H9 (cell line): ENCODE results near the gene ZNF860. TPM values are rescaled to one million over a fixed set of nuclear protein-coding genes. Genes with fewer than 3 reads are reported as not detected.

Experiments used
- DNase-seq: peaks from one replicate; pipeline ENCODE4 v3.0.0-alpha.2; 2017
- H2AFZ ChIP-seq: one replicate; pipeline ENCODE4 v1.6.1; 2013; ENCODE audit warnings: mild to moderate bottlenecking, low read length, control low read depth, moderate library complexity
- H2AK5ac ChIP-seq: 2 replicates; pipeline ENCODE4 v1.6.1; 2013; ENCODE audit warnings: low read length, control low read depth, mixed read lengths; ENCODE audit not compliant: insufficient read length
- H2BK120ac ChIP-seq: one replicate; pipeline ENCODE4 v1.6.1; 2013; ENCODE audit warnings: low read depth, mild to moderate bottlenecking, low read length, control low read depth, inconsistent platforms; ENCODE audit not compliant: poor library complexity, severe bottlenecking
- H2BK12ac ChIP-seq: 2 replicates; pipeline ENCODE4 v1.6.1; 2013; ENCODE audit warnings: low read length, control low read depth, mixed read lengths, low read depth; ENCODE audit not compliant: insufficient read length
- H2BK15ac ChIP-seq: 2 replicates; pipeline ENCODE4 v1.6.1; 2013; ENCODE audit warnings: low read depth, low read length, control low read depth
- H2BK20ac ChIP-seq: one replicate; pipeline ENCODE4 v1.6.1; 2013; ENCODE audit warnings: low read depth, mild to moderate bottlenecking, low read length, control low read depth, inconsistent platforms; ENCODE audit not compliant: poor library complexity, severe bottlenecking
- H2BK5ac ChIP-seq: 2 replicates; pipeline ENCODE4 v1.6.1; 2013; ENCODE audit warnings: low read length, control low read depth, mixed read lengths; ENCODE audit not compliant: insufficient read length
- H3K14ac ChIP-seq: 2 replicates; pipeline ENCODE4 v1.6.1; 2013; ENCODE audit warnings: low read length, control low read depth; ENCODE audit not compliant: insufficient read depth
- H3K18ac ChIP-seq: 2 replicates; pipeline ENCODE4 v1.6.1; 2013; ENCODE audit warnings: low read depth, mild to moderate bottlenecking, mixed read lengths, low read length, control low read depth; ENCODE audit not compliant: insufficient read length
- H3K23ac ChIP-seq: 2 replicates; pipeline ENCODE4 v1.6.1; 2013; ENCODE audit warnings: low read length, control low read depth, mixed read lengths, low read depth; ENCODE audit not compliant: insufficient read length
- H3K23me2 ChIP-seq: 2 replicates; pipeline ENCODE4 v1.6.1; 2013; ENCODE audit warnings: low read depth, mild to moderate bottlenecking, mixed read lengths, low read length, control low read depth; ENCODE audit not compliant: insufficient read length, poor library complexity, severe bottlenecking
- H3K27ac ChIP-seq: 2 replicates; pipeline ENCODE4 v1.5.1; 2013; ENCODE audit warnings: low read length, control low read depth, mixed read lengths, low read depth; ENCODE audit not compliant: insufficient read length
- H3K27me3 ChIP-seq: 2 replicates; pipeline ENCODE4 v1.6.1; 2013; ENCODE audit warnings: low read length, control low read depth, inconsistent platforms; ENCODE audit not compliant: insufficient read depth
- H3K4ac ChIP-seq: 2 replicates; pipeline ENCODE4 v1.6.1; 2013; ENCODE audit warnings: low read depth, mild to moderate bottlenecking, control low read depth, inconsistent platforms, low read length, moderate library complexity
- H3K4me1 ChIP-seq: 2 replicates; pipeline ENCODE4 v1.6.1; 2013; ENCODE audit warnings: low read length, control low read depth, inconsistent platforms; ENCODE audit not compliant: insufficient read depth
- H3K4me2 ChIP-seq: 2 replicates; pipeline ENCODE4 v1.6.1; 2013; ENCODE audit warnings: low read length, control low read depth, mixed read lengths; ENCODE audit not compliant: insufficient read length, insufficient read depth
- H3K56ac ChIP-seq: 2 replicates; pipeline ENCODE4 v1.6.1; 2013; ENCODE audit warnings: low read depth, mild to moderate bottlenecking, mixed read lengths, low read length, control low read depth; ENCODE audit not compliant: insufficient read length
- H3K79me1 ChIP-seq: 2 replicates; pipeline ENCODE4 v1.6.1; 2013; ENCODE audit warnings: low read depth, mild to moderate bottlenecking, moderate library complexity, low read length, control low read depth, inconsistent platforms; ENCODE audit not compliant: insufficient read depth, poor library complexity, severe bottlenecking
- H3K79me2 ChIP-seq: 2 replicates; pipeline ENCODE4 v1.6.1; 2013; ENCODE audit warnings: low read length, control low read depth, inconsistent platforms; ENCODE audit not compliant: insufficient read depth
- H3K9ac ChIP-seq: 2 replicates; pipeline ENCODE4 v1.6.1; 2013; ENCODE audit warnings: low read length, control low read depth, mixed read lengths; ENCODE audit not compliant: insufficient read length; ENCODE audit errors: extremely low read depth
- H3K9me3 ChIP-seq: one replicate; pipeline ENCODE4 v1.6.1; 2013; ENCODE audit warnings: low read depth, low read length, inconsistent platforms; ENCODE audit not compliant: control insufficient read depth
- H3T11ph ChIP-seq: one replicate; pipeline ENCODE4 v1.6.1; 2013; ENCODE audit warnings: mild to moderate bottlenecking, low read length, control low read depth, inconsistent platforms
- H4K20me1 ChIP-seq: one replicate; pipeline ENCODE4 v1.6.1; 2013; ENCODE audit not compliant: control insufficient read depth, insufficient read length, insufficient read depth
- H4K5ac ChIP-seq: 2 replicates; pipeline ENCODE4 v1.6.1; 2013; ENCODE audit warnings: low read depth, mild to moderate bottlenecking, mixed read lengths, low read length, control low read depth; ENCODE audit not compliant: insufficient read length
- H4K8ac ChIP-seq: replicated peaks from 2 replicates; pipeline ENCODE4 v1.6.1; 2013; ENCODE audit warnings: low read length, control low read depth, mixed read lengths, low read depth; ENCODE audit not compliant: insufficient read length
- H4K91ac ChIP-seq: 2 replicates; pipeline ENCODE4 v1.6.1; 2013; ENCODE audit warnings: low read depth, mild to moderate bottlenecking, moderate library complexity, mixed read lengths, low read length, control low read depth; ENCODE audit not compliant: insufficient read length
- H3K27ac Mint-ChIP-seq, 3 experiments: 2 replicates in 2 of 3; 3 replicates in 1 of 3; pipeline ENCODE4 v1.8.0; 2020 to 2021; ENCODE audit warnings: mixed read lengths in 3 of 3, mild to moderate bottlenecking in 1 of 3, moderate library complexity in 1 of 3
- H3K27me3 Mint-ChIP-seq: 2 replicates; pipeline ENCODE4 v1.8.0; 2021; ENCODE audit warnings: low read depth, mild to moderate bottlenecking, moderate library complexity, mixed read lengths
- H3K36me3 Mint-ChIP-seq, 3 experiments: 2 replicates in 2 of 3; 3 replicates in 1 of 3; pipeline ENCODE4 v1.8.0; 2020 to 2021; ENCODE audit warnings: low read depth in 3 of 3, mixed read lengths in 3 of 3; ENCODE audit not compliant: insufficient read depth in 1 of 3
- H3K4me1 Mint-ChIP-seq, 2 experiments: 2 replicates each; pipeline ENCODE4 v1.8.0; 2020; ENCODE audit warnings: mixed read lengths in 2 of 2
- H3K4me3 Mint-ChIP-seq, 2 experiments: 2 replicates in 1 of 2; 3 replicates in 1 of 2; pipeline ENCODE4 v1.8.0; 2020 to 2021; ENCODE audit warnings: mild to moderate bottlenecking in 2 of 2, mixed read lengths in 2 of 2, moderate library complexity in 1 of 2
- H3K9me3 Mint-ChIP-seq, 2 experiments: 2 replicates in 1 of 2; 3 replicates in 1 of 2; pipeline ENCODE4 v1.8.0; 2020; ENCODE audit warnings: mild to moderate bottlenecking in 2 of 2, mixed read lengths in 2 of 2, moderate library complexity in 1 of 2
- CTCF ChIP-seq: fragments of 200-600 bp; sonication (generic); conservative IDR thresholded peaks from 3 replicates; pipeline ENCODE4 v1.8.0; 2021; ENCODE audit warnings: antibody characterized with exemption, mild to moderate bottlenecking
- WGBS: extraction: QIAGEN DNeasy Blood & Tissue Kit; methylation state at CpG from one replicate; pipeline ENCODE4 v1.1.7; 2013; ENCODE audit warnings: missing lambda C conversion rate, low lambda C conversion rate, mixed read lengths; ENCODE audit not compliant: insufficient read length; ENCODE audit errors: extremely low coverage; 5-methylcytosine and 5-hydroxymethylcytosine counted together
- total RNA-seq: library from RNA; stranded (reverse); gene quantifications from 2 replicates; pipeline ENCODE4 v1.2.1, GENCODE V29; 2021

ZNF860 gene
- total RNA-seq, 1 experiment from 2014 or later = 2.6 TPM

- Histone ChIP-seq H4K5ac (no peak overlapping the region), H3K27ac (no peak overlapping the region), H4K20me1 (no peaks in the 10 kb centered on the region), H3T11ph (no peak overlapping the region), H3K23me2 (peaks cover 4% of the 10 kb centered on the region), H3K14ac (no peak overlapping the region), H3K4me2 (no peak overlapping the region), H4K8ac (no peak overlapping the region), H2BK20ac (no peak overlapping the region), H2BK15ac (no peak overlapping the region), H2BK5ac (no peak overlapping the region), H3K56ac (no peak overlapping the region), H4K91ac (no peak overlapping the region), H2AK5ac (no peak overlapping the region), H3K27me3 (no peaks in the 10 kb centered on the region), H2AFZ (no peak overlapping the region), H3K79me1 (no peaks in the 10 kb centered on the region), H3K23ac (no peak overlapping the region), H3K4ac (no peak overlapping the region), H3K18ac (no peak overlapping the region), H3K79me2 (peaks cover 26% of the 10 kb centered on the region; the same call in 1 of the 2 replicates), H3K9me3 (no peaks in the 10 kb centered on the region), H3K4me1 (peaks cover 11% of the 10 kb centered on the region; the same call in 1 of the 2 replicates), H2BK12ac (no peak overlapping the region), H3K9ac (no peak overlapping the region), H2BK120ac (no peak overlapping the region)
- no peaks in the 10 kb centered on the region for H3K27me3 Mint-ChIP-seq
- no peak for TF ChIP-seq CTCF
- WGBS = no CpG with 5 or more reads among the region's 2 CpGs
- H3K36me3 Mint-ChIP-seq = peaks cover 0 to 13% (median 2%) of the 10 kb centered on the region in 3 experiments; a peak in 2 of 7 replicates
- peaks cover 56% of the 10 kb centered on the region in 2 experiments for H3K4me1 Mint-ChIP-seq
- H3K27ac Mint-ChIP-seq = no peak overlapping the region; a peak in 1 of 7 replicates
- H3K9me3 Mint-ChIP-seq = no peaks in the 10 kb centered on the region
- no peak for DNase-seq
- H3K4me3 Mint-ChIP-seq = no peak overlapping the region
Observed at GRCh38 chr3:31962801-31963205, 18.7 kb upstream of the ZNF860 start.
